HepG2 (cell line): ENCODE results near the gene DARS2. TPM values are rescaled to one million over a fixed set of nuclear protein-coding genes. Genes with fewer than 3 reads are reported as not detected.

Experiments used
- ATAC-seq: fragments of 200-7000 bp; cut with Tn5 transposase; 3 replicates; pipeline ENCODE4 v1.9.1; 2020; ENCODE audit warnings: mild to moderate bottlenecking, moderate library complexity
- BruUV-seq: library from RNA; stranded (reverse); fragments of 400-500 nt; replicated peaks from 2 replicates; lab custom pipeline; 2021; lab: Mats Ljungman, UMichigan
- CTCF ChIA-PET: fragments of 300-600 bp; formaldehyde crosslinking; extraction: SDS; loops from one replicate; lab custom pipeline; 2021; ENCODE audit warnings: low total read pairs, inconsistent platforms, low intra/inter-chr PET ratio; lab: Yijun Ruan, JAX
- POLR2A ChIA-PET: fragments of 350-600 bp; sonication (Branson Sonifier 250); formaldehyde crosslinking; loops from one replicate; lab custom pipeline; 2020; ENCODE audit warnings: antibody characterized with exemption, inconsistent platforms; lab: Yijun Ruan, JAX
- DNase-seq: peaks from one replicate; pipeline ENCODE4 v3.0.0-alpha.2; 2015; ENCODE audit warnings: low spot score
- FAIRE-seq: peaks from 3 replicates; lab custom pipeline; 2011; peaks lifted over from hg19 to GRCh38; lab: Jason Lieb, UNC
- H2AFZ ChIP-seq: one replicate; pipeline ENCODE4 v1.6.1; 2011; ENCODE audit warnings: low read length, inconsistent platforms
- H3K27ac ChIP-seq: fragments of 300-600 bp; 3 replicates; pipeline ENCODE4 v1.8.0; 2011; ENCODE audit warnings: mixed run types, mild to moderate bottlenecking, mixed read lengths, low read length, inconsistent platforms; ENCODE audit not compliant: insufficient read depth; ENCODE audit errors: extremely low read length
- H3K27me3 ChIP-seq, 2 experiments: fragments of 200-600 bp in 1 of 2; 2 replicates in 1 of 2; 3 replicates in 1 of 2; pipeline versions ENCODE4 v1.6.0 to v1.8.0; 2011; ENCODE audit warnings: low read length in 2 of 2, mild to moderate bottlenecking in 2 of 2, moderate library complexity in 2 of 2, inconsistent platforms in 1 of 2; ENCODE audit not compliant: insufficient read depth in 2 of 2, control insufficient read depth in 1 of 2
- H3K36me3 ChIP-seq, 2 experiments: fragments of 200-600 bp in 1 of 2; replicated peaks in 1 of 2; 2 replicates in 1 of 2; 3 replicates in 1 of 2; pipeline versions ENCODE4 v1.5.1 to v1.8.0; 2011; ENCODE audit warnings: low read length in 2 of 2, inconsistent platforms in 1 of 2; ENCODE audit not compliant: insufficient read depth in 2 of 2, control insufficient read depth in 1 of 2
- H3K4me1 ChIP-seq: 2 replicates; pipeline ENCODE4 v1.5.1; 2012; ENCODE audit warnings: low read length, inconsistent platforms; ENCODE audit not compliant: insufficient read depth
- H3K4me2 ChIP-seq: 2 replicates; pipeline ENCODE4 v1.6.0; 2011; ENCODE audit warnings: low read depth, low read length, inconsistent platforms
- H3K4me3 ChIP-seq, 3 experiments: fragments of 200-600 bp in 1 of 3; sonication (generic), shearing (Covaris generic) in 1 of 3; replicated peaks in 1 of 3; 2 replicates each; pipeline ENCODE4 v1.5.1; 2011 to 2016; ENCODE audit warnings: low read length in 3 of 3, inconsistent platforms in 2 of 3, low read depth in 2 of 3, mild to moderate bottlenecking in 2 of 3, control low read depth in 1 of 3, mixed read lengths in 1 of 3; ENCODE audit not compliant: insufficient read depth in 1 of 3
- H3K79me2 ChIP-seq: one replicate; pipeline ENCODE4 v1.6.1; 2011; ENCODE audit warnings: low read length, inconsistent platforms; ENCODE audit not compliant: insufficient read depth
- H3K9ac ChIP-seq: 2 replicates; pipeline ENCODE4 v1.6.0; 2011; ENCODE audit warnings: mild to moderate bottlenecking, low read depth, low read length, inconsistent platforms; ENCODE audit not compliant: insufficient read depth
- H3K9me3 ChIP-seq: 2 replicates; pipeline ENCODE4 v1.5.1; 2012; ENCODE audit warnings: mild to moderate bottlenecking, low read length
- H4K20me1 ChIP-seq: 2 replicates; pipeline ENCODE4 v1.6.0; 2011; ENCODE audit warnings: inconsistent platforms, mild to moderate bottlenecking, low read length, moderate library complexity; ENCODE audit not compliant: insufficient read depth
- ARHGAP35 ChIP-seq: sonication (generic); formaldehyde crosslinking; IDR thresholded peaks from 2 replicates; pipeline ENCODE4 v1.9.0; 2022; ENCODE audit warnings: mild to moderate bottlenecking, inconsistent platforms, moderate library complexity, missing genetic modification reagents, borderline replicate concordance
- ELF1 ChIP-seq: sonication (generic); formaldehyde crosslinking; IDR thresholded peaks from 2 replicates; pipeline ENCODE4 v1.4.0; 2020; ENCODE audit warnings: missing genetic modification reagents
- FOXK2 ChIP-seq: fragments of 450-650 bp; IDR thresholded peaks from 2 replicates; pipeline ENCODE4 v1.6.1; 2016
- GLMP ChIP-seq: sonication (generic); formaldehyde crosslinking; IDR thresholded peaks from 2 replicates; pipeline ENCODE4 v1.9.0; 2021; ENCODE audit warnings: missing genetic modification reagents, mild to moderate bottlenecking, borderline replicate concordance
- HDAC6 ChIP-seq: fragments of 200-600 bp; sonication (generic); IDR thresholded peaks from 2 replicates; pipeline ENCODE4 v1.7.0; 2017; ENCODE audit warnings: mild to moderate bottlenecking, antibody characterized with exemption, low read length, low read depth
- HIVEP1 ChIP-seq: sonication (generic); formaldehyde crosslinking; IDR thresholded peaks from 2 replicates; pipeline ENCODE4 v1.4.0; 2020; ENCODE audit warnings: mild to moderate bottlenecking, missing genetic modification reagents
- JUN ChIP-seq: sonication (generic); formaldehyde crosslinking; IDR thresholded peaks from 2 replicates; pipeline ENCODE4 v1.4.0; 2020; ENCODE audit warnings: mild to moderate bottlenecking, missing genetic modification reagents
- MBNL3 ChIP-seq: fragments of 250-450 bp; sonication (Bioruptor Pico); conservative IDR thresholded peaks from 2 replicates; pipeline ENCODE4 v1.8.0; 2022; ENCODE audit warnings: mild to moderate bottlenecking, inconsistent platforms
- NFYB ChIP-seq: sonication (generic); formaldehyde crosslinking; IDR thresholded peaks from 2 replicates; pipeline ENCODE4 v1.4.0; 2020; ENCODE audit warnings: missing genetic modification reagents
- NR1H2 ChIP-seq: sonication (generic); formaldehyde crosslinking; IDR thresholded peaks from 2 replicates; pipeline ENCODE4 v1.8.1; 2022; ENCODE audit warnings: low read depth, missing genetic modification reagents, borderline replicate concordance
- NR2F2 ChIP-seq: IDR thresholded peaks from 2 replicates; pipeline ENCODE4 v1.6.1; 2012; ENCODE audit warnings: low read depth, inconsistent platforms, borderline replicate concordance
- PHF8 ChIP-seq: sonication (generic); formaldehyde crosslinking; IDR thresholded peaks from 2 replicates; pipeline ENCODE4 v1.5.0; 2020; ENCODE audit warnings: missing genetic modification reagents
- POLR2A ChIP-seq, 2 experiments: IDR thresholded peaks; 2 replicates each; pipeline ENCODE4 v1.6.1; 2011; ENCODE audit warnings: low read depth in 2 of 2, low read length in 2 of 2, mild to moderate bottlenecking in 1 of 2, moderate library complexity in 1 of 2; ENCODE audit not compliant: insufficient read depth in 1 of 2
- RFX1 ChIP-seq: fragments of 450-650 bp; IDR thresholded peaks from 2 replicates; pipeline ENCODE4 v1.6.1; 2017
- RNF219 ChIP-seq: sonication (generic); formaldehyde crosslinking; IDR thresholded peaks from 2 replicates; pipeline ENCODE4 v1.5.0; 2020; ENCODE audit warnings: mild to moderate bottlenecking, missing genetic modification reagents
- SNAI1 ChIP-seq: sonication (generic); formaldehyde crosslinking; IDR thresholded peaks from 2 replicates; pipeline ENCODE4 v1.5.0; 2020; ENCODE audit warnings: mild to moderate bottlenecking, missing genetic modification reagents, borderline replicate concordance
- STAT5B ChIP-seq: sonication (generic); formaldehyde crosslinking; IDR thresholded peaks from 2 replicates; pipeline ENCODE4 v1.4.0; 2020; ENCODE audit warnings: missing genetic modification reagents
- ZFP36L1 ChIP-seq: sonication (generic); formaldehyde crosslinking; IDR thresholded peaks from 2 replicates; pipeline ENCODE4 v1.8.0; 2022; ENCODE audit warnings: mild to moderate bottlenecking, missing genetic modification reagents, moderate library complexity
- ZKSCAN5 ChIP-seq: sonication (generic); formaldehyde crosslinking; IDR thresholded peaks from 2 replicates; pipeline ENCODE4 v1.5.1; 2020; ENCODE audit warnings: mild to moderate bottlenecking, missing genetic modification reagents
- ZNF256 ChIP-seq: sonication (generic); formaldehyde crosslinking; conservative IDR thresholded peaks from 2 replicates; pipeline ENCODE4 v1.4.0; 2020; ENCODE audit warnings: missing genetic modification reagents
- ZNF562 ChIP-seq: sonication (generic); formaldehyde crosslinking; IDR thresholded peaks from 2 replicates; pipeline ENCODE4 v1.8.0; 2022; ENCODE audit warnings: missing genetic modification reagents, borderline replicate concordance
- ZNF580 ChIP-seq: IDR thresholded peaks from 2 replicates; pipeline ENCODE4 v1.6.1; 2016; ENCODE audit warnings: low read depth, borderline replicate concordance
- ZNF672 ChIP-seq: sonication (generic); formaldehyde crosslinking; IDR thresholded peaks from 2 replicates; pipeline ENCODE4 v1.8.1; 2022; ENCODE audit warnings: missing genetic modification reagents
- WGBS: methylation state at CpG from one replicate; pipeline ENCODE4 v1.1.6; 2017; ENCODE audit warnings: low lambda C conversion rate; 5-methylcytosine and 5-hydroxymethylcytosine counted together
- in situ Hi-C: cut with HindIII; loops from 2 replicates; pipeline ENCODE4 v1.10.0; 2017; ENCODE audit warnings: low pct_unique_long_range_greater_than_20kb; ENCODE audit not compliant: extremely low pct_ligation_motif_present
- intact Hi-C: fragments of 100-400 bp; cut with micrococcal nuclease; formaldehyde crosslinking; loops from one replicate; pipeline ENCODE4 v1.10.0; 2022; ENCODE audit not compliant: unreplicated experiment
- polyA plus RNA-seq, 8 experiments: library from polyadenylated mRNA; depleted of rRNA in 3 of 8; stranded (reverse) in 7 of 8; unstranded in 1 of 8; fragments of >200 nt; fragmentation: Illumina TruSeq in 4 of 8; extraction: Trizol in 4 of 8; gene quantifications; 2 replicates each; pipeline versions ENCODE4 v1.2.1 to v1.2.3, GENCODE V29; 2011 to 2016; ENCODE audit warnings: low read depth in 4 of 8, missing spikeins in 1 of 8, mixed read lengths in 1 of 8; ENCODE audit not compliant: insufficient read depth in 1 of 8
- total RNA-seq, 5 experiments: library from RNA; depleted of rRNA; stranded (reverse); fragments of >200 nt; fragmentation: Illumina TruSeq; extraction: Trizol; gene quantifications; 2 replicates each; pipeline ENCODE4 v1.2.3, GENCODE V29; 2016; ENCODE audit warnings: low read depth in 1 of 5

DARS2 gene
- total and polyA plus RNA-seq, 2 of the 13 experiments (the other 11 are each of a cell fraction or from before 2014, with no cell fraction given), result 17.6 to 27.7 TPM

- TF ChIP-seq ZNF672, result no peak
- no peak for TF ChIP-seq POLR2A (IDR thresholded peaks at IDR 0.05; ENCODE audit: insufficient read depth in 1 of 2, low read depth in 2 of 2, low read length in 2 of 2)
- TF ChIP-seq NR2F2, result no peak
- TF ChIP-seq ZKSCAN5, result no peak
- no peak for TF ChIP-seq GLMP (CRISPR knock-in tag)
- TF ChIP-seq SNAI1 (CRISPR knock-in tag), result no peak
- TF ChIP-seq HDAC6, result no peak
- TF ChIP-seq, all 625 proteins: peak for 0
Measured at GRCh38 chr1:173894189-173894588, 69.7 kb downstream of the DARS2 start (continued).

GRCh38 chr1:173900427-173900826, 76.0 kb downstream of the DARS2 start:
- in situ Hi-C loops, result no loop called here
- POLR2A ChIA-PET, result no interaction called here
- H3K4me3 ChIP-seq, result no peak overlapping the region
- TF ChIP-seq PHF8 (CRISPR knock-in tag) (no peak), RNF219 (CRISPR knock-in tag) (no peak), NFYB (CRISPR knock-in tag) (no peak), FOXK2 (no peak), ARHGAP35 (CRISPR knock-in tag) (no peak), ZNF562 (no peak), NR1H2 (no peak), JUN (CRISPR knock-in tag) (no peak), STAT5B (CRISPR knock-in tag) (no peak), ZNF256 (CRISPR knock-in tag) (no peak), RFX1 (no peak), ZFP36L1 (CRISPR knock-in tag) (no peak), ELF1 (CRISPR knock-in tag) (no peak), MBNL3 (CRISPR knock-in tag) (no peak), ZNF580 (no peak), HIVEP1 (CRISPR knock-in tag) (no peak)

More at GRCh38 chr1:173900427-173900826, 76.0 kb downstream of the DARS2 start:
- no peak for DNase-seq
- no peak for ATAC-seq
- H3K9me3 ChIP-seq, result no peaks in the 10 kb centered on the region
- H3K4me2 ChIP-seq, result no peak overlapping the region
- no peaks in the 10 kb centered on the region for H3K27me3 ChIP-seq
- no peak for FAIRE-seq
- H3K36me3 ChIP-seq, result peaks cover 0 to 3% of the 10 kb centered on the region in 2 experiments; a peak in 2 of 5 replicates
- H3K9ac ChIP-seq, result no peak overlapping the region
- H3K79me2 ChIP-seq, result no peaks in the 10 kb centered on the region
- H3K4me1 ChIP-seq, result no peaks in the 10 kb centered on the region
- H2AFZ ChIP-seq, result no peak overlapping the region
- 95% methylated on average over 2 of the region's 2 CpGs for WGBS
- no peaks in the 10 kb centered on the region for H4K20me1 ChIP-seq
- CTCF ChIA-PET, result no interaction called here
- no TSS peak for BruUV-seq
- H3K27ac ChIP-seq, result no peak overlapping the region
- intact Hi-C loops, result no loop called here
